PC-3 (cell line): ENCODE results near the gene FAM3B.

Experiments
- EZH2 ChIP-seq: fragments of 300-600 bp; sonication (generic); IDR thresholded peaks from one replicate; pipeline ENCODE4 v1.6.1; 2017; ENCODE audit warnings: antibody characterized with exemption, mild to moderate bottlenecking, low read length; ENCODE audit not compliant: unreplicated experiment
- EZH2phosphoT487 ChIP-seq: fragments of 300-600 bp; sonication (generic); IDR thresholded peaks from 2 replicates; pipeline ENCODE4 v1.6.1; 2018; ENCODE audit warnings: mild to moderate bottlenecking, antibody characterized with exemption, low read length, borderline replicate concordance
- TF ChIP-seq, protein P1 (sequence below): fragments of 300-600 bp; sonication (generic); conservative IDR thresholded peaks from 2 replicates; pipeline ENCODE4 v1.5.1; 2017; ENCODE audit warnings: antibody characterized with exemption, low read depth, mild to moderate bottlenecking, low read length

DNA sequence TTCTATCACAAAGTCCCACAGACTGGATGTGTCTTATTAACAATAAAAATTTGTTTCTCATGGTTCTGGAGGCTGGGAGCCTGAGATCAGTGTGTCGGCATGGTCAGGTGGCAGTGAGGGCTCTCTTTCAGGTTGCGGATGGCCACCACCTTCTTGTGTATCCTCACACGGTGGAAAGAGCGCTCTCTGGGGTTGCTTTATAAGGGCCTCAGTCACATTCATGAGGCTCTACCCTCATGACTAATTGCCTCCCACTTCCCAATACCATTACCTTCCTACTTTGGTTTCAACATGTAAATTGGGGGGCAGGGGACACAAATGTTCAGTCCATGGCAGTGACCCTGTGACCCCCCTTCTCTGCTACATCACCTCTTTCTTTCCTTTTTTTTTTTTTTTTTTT is 88.7 kb downstream of the FAM3B start:
- TF ChIP-seq, protein P1, sequence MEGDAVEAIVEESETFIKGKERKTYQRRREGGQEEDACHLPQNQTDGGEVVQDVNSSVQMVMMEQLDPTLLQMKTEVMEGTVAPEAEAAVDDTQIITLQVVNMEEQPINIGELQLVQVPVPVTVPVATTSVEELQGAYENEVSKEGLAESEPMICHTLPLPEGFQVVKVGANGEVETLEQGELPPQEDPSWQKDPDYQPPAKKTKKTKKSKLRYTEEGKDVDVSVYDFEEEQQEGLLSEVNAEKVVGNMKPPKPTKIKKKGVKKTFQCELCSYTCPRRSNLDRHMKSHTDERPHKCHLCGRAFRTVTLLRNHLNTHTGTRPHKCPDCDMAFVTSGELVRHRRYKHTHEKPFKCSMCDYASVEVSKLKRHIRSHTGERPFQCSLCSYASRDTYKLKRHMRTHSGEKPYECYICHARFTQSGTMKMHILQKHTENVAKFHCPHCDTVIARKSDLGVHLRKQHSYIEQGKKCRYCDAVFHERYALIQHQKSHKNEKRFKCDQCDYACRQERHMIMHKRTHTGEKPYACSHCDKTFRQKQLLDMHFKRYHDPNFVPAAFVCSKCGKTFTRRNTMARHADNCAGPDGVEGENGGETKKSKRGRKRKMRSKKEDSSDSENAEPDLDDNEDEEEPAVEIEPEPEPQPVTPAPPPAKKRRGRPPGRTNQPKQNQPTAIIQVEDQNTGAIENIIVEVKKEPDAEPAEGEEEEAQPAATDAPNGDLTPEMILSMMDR, result no peak
- TF ChIP-seq EZH2 (no peak), EZH2phosphoT487 (no peak)
